Measurements from ENCODE around the gene SERPINI1. TPM values are rescaled to one million over a fixed set of nuclear protein-coding genes. Genes with fewer than 3 reads are reported as not detected.

SERPINI1 gene
- total and polyA plus RNA-seq, 12 donors = 3.2 to 20.7 (median 9.9) TPM

DNA sequence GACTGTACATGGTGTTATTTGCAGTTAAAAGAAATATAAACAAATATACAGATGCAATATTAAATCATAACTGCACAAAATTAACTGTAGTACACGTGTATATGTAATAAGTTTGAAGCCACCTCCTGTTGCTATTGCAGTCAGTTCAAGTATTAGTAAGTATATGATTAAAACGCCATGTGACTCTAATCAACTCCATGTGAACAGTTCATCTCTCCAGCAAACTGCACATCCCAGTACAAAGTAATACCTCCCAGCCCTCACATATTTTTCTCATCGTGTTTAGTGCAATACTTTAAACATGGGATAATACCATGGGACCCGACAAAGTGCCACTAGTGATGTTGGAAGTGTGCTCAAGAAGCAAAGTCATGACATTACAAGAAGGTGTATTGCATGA, 35.5 kb upstream of the SERPINI1 start:
- no peak for TF ChIP-seq POLR2A (IDR thresholded peaks at IDR 0.05)
- TF ChIP-seq, protein P1, sequence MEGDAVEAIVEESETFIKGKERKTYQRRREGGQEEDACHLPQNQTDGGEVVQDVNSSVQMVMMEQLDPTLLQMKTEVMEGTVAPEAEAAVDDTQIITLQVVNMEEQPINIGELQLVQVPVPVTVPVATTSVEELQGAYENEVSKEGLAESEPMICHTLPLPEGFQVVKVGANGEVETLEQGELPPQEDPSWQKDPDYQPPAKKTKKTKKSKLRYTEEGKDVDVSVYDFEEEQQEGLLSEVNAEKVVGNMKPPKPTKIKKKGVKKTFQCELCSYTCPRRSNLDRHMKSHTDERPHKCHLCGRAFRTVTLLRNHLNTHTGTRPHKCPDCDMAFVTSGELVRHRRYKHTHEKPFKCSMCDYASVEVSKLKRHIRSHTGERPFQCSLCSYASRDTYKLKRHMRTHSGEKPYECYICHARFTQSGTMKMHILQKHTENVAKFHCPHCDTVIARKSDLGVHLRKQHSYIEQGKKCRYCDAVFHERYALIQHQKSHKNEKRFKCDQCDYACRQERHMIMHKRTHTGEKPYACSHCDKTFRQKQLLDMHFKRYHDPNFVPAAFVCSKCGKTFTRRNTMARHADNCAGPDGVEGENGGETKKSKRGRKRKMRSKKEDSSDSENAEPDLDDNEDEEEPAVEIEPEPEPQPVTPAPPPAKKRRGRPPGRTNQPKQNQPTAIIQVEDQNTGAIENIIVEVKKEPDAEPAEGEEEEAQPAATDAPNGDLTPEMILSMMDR (IDR thresholded peaks at IDR 0.05) = no peak
- 93 to 95% (median 94%) methylated on average over 4 of the region's 4 CpGs for WGBS, 4 donors
- Histone ChIP-seq H3K4me3 (no peak overlapping the region), H3K4me1 (replicated peaks in 1 of 2) (peaks cover 0 to 3% of the 10 kb centered on the region in 2 donors), H3K27ac (no peak overlapping the region), H3K27me3 (no peaks in the 10 kb centered on the region), H3K36me3 (replicated peaks in 1 of 2) (no peaks in the 10 kb centered on the region), H3K9me3 (replicated peaks in 1 of 3) (no peaks in the 10 kb centered on the region)
- DNase-seq = no peak
- intact Hi-C loops (cut with DNase I) = no loop called here

DNA sequence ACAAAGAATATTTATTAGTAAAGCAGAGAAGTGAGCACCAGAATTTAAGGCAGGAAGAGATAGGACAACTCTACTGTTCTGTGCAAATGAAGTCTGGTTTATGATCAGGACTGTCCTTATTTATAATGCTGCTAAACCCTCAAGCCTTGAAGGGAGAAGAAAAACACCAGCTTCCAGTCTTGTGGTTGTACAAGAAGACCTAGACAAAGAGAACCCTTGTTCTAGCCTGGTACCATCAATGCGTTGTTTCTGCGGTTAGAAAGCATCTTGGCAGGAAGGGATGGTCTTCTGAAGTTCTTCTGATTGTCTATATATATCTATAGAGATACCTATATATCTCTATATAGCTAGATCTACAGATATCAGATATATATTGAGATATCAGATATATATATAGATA, 34.6 kb upstream of the SERPINI1 start:
- H3K36me3 ChIP-seq (replicated peaks in 1 of 2) = no peaks in the 10 kb centered on the region
- H3K4me1 ChIP-seq (replicated peaks in 1 of 2) = peaks cover 2 to 11% of the 10 kb centered on the region in 2 donors
- TF ChIP-seq POLR2A (IDR thresholded peaks at IDR 0.05) = no peak
- TF ChIP-seq, protein P1 (IDR thresholded peaks at IDR 0.05) = no peak
- intact Hi-C loops (cut with DNase I) = no loop called here
- no peak overlapping the region for H3K27ac ChIP-seq
- H3K27me3 ChIP-seq = no peaks in the 10 kb centered on the region
- WGBS, 4 donors = 96 to 98% (median 97%) methylated on average over 2 of the region's 2 CpGs
- no peaks in the 10 kb centered on the region for H3K9me3 ChIP-seq (replicated peaks in 1 of 3)
- no peak for DNase-seq
- no peak overlapping the region for H3K4me3 ChIP-seq

DNA sequence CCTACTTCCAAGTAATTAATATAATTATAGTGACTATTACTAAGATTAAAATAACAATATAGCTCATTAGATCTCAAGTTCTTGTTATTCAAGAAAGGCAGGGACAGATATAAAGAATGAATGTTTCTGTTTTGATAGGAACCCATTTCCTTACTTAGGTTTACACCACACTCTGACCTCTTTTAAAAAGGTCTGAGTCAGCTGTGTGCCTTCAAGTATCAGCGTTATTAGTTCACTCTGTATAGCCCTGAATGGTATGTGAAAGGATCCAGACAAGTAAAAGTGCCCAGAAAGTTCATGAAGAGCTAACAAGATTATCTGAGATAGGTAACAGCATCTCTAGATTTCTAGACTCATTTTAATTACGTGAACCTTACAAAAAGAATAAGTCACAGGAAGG, 29.7 kb upstream of the SERPINI1 start:
- Histone ChIP-seq H3K4me3 (no peak overlapping the region), H3K36me3 (replicated peaks in 1 of 2) (peaks cover 0 to 9% of the 10 kb centered on the region in 2 donors), H3K27ac (no peak overlapping the region), H3K27me3 (no peaks in the 10 kb centered on the region), H3K4me1 (replicated peaks in 1 of 2) (peaks cover 3 to 13% of the 10 kb centered on the region in 2 donors), H3K9me3 (replicated peaks in 1 of 3) (no peaks in the 10 kb centered on the region)
- intact Hi-C loops (cut with DNase I) = no loop called here
- TF ChIP-seq, protein P1 (IDR thresholded peaks at IDR 0.05) = no peak
- TF ChIP-seq POLR2A (IDR thresholded peaks at IDR 0.05) = no peak
- WGBS, 4 donors = 57 to 65% (median 59%) methylated on average over 2 of the region's 2 CpGs
- DNase-seq = no peak

DNA sequence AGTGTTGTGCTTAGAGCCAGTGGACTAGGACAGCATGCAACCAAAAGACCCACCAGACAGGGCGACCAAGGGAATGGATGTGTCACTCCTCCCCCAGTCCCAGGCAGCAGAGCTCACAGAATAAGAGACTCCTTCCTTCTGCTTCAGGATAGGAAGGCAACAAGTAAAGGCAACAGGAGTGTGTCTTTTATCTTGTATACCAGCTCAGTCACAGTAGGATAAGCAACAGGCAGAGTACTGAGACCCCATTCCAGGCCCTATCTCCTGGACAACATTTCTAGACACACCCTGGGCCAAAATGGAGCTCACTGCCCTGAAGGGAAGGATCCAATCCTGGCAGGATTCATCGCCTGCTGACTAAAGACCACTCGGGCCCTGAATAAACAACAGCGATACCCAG, 25.8 kb upstream of the SERPINI1 start:
- 74 to 99% (median 90%) methylated on average over 4 of the region's 4 CpGs for WGBS, 4 donors
- Histone ChIP-seq H3K36me3 (replicated peaks in 1 of 2) (peaks cover 0 to 9% of the 10 kb centered on the region in 2 donors), H3K4me3 (no peak overlapping the region), H3K9me3 (replicated peaks in 1 of 3) (no peaks in the 10 kb centered on the region), H3K4me1 (replicated peaks in 1 of 2) (peaks cover 3 to 10% of the 10 kb centered on the region in 2 donors), H3K27me3 (no peaks in the 10 kb centered on the region), H3K27ac (no peak overlapping the region)
- DNase-seq = no peak
- TF ChIP-seq, protein P1 (IDR thresholded peaks at IDR 0.05) = no peak
- TF ChIP-seq POLR2A (IDR thresholded peaks at IDR 0.05) = no peak
- intact Hi-C loops (cut with DNase I) = no loop called here
